Uterus (tissue), 4 donors: Measurements from ENCODE around the gene GDPD1. TPM values are rescaled to one million over a fixed set of nuclear protein-coding genes. Genes with fewer than 3 reads are reported as not detected.

Experiments used
- DNase-seq, 2 donors: peaks; one replicate each; pipeline ENCODE4 v3.0.0-alpha.2; 2019 to 2020
- H3K27ac ChIP-seq, 2 donors: fragments of 200-600 bp; sonication (generic); 1 replicate in 1 of 2; 2 replicates in 1 of 2; pipeline ENCODE4 v1.5.1; 2016 to 2018
- H3K27me3 ChIP-seq, 2 donors: fragments of 200-600 bp; sonication (generic); one replicate each; pipeline ENCODE4 v1.5.1; 2018 to 2019; ENCODE audit warnings: control low read depth in 1 of 2
- H3K36me3 ChIP-seq, 2 donors: fragments of 200-600 bp; sonication (generic); one replicate each; pipeline ENCODE4 v1.5.1; 2019; ENCODE audit warnings: control low read depth in 1 of 2
- H3K4me1 ChIP-seq, 2 donors: fragments of 200-600 bp; sonication (generic); one replicate each; pipeline ENCODE4 v1.5.1; 2018 to 2019; ENCODE audit warnings: control low read depth in 1 of 2
- H3K4me3 ChIP-seq, 2 donors: fragments of 200-600 bp; sonication (generic); 1 replicate in 1 of 2; 2 replicates in 1 of 2; pipeline ENCODE4 v1.5.1; 2018 to 2019; ENCODE audit warnings: mild to moderate bottlenecking in 1 of 2
- H3K9me3 ChIP-seq, 2 donors: fragments of 200-600 bp; sonication (generic); one replicate each; pipeline ENCODE4 v1.5.1; 2019; ENCODE audit warnings: control low read depth in 1 of 2
- CTCF ChIP-seq, 4 experiments: fragments of 200-600 bp in 2 of 4; fragments of 450-650 bp in 2 of 4; sonication (generic) in 2 of 4; IDR thresholded peaks; one replicate each; pipeline ENCODE4 v1.5.1; 2016 to 2019; ENCODE audit warnings: antibody characterized with exemption in 4 of 4, mild to moderate bottlenecking in 2 of 4, moderate library complexity in 1 of 4
- POLR2A ChIP-seq, 2 donors: fragments of 450-650 bp; IDR thresholded peaks; one replicate each; pipeline ENCODE4 v1.6.1; 2016; ENCODE audit warnings: antibody characterized with exemption in 2 of 2, mild to moderate bottlenecking in 1 of 2, moderate library complexity in 1 of 2
- intact Hi-C: fragments of 100-400 bp; cut with DNase I; formaldehyde crosslinking; loops from one replicate; pipeline ENCODE4 v1.15.1; 2023; ENCODE audit warnings: low total_unique reads
- total RNA-seq, 4 donors: library from RNA; depleted of rRNA in 3 of 4; stranded (reverse); fragments of >200 nt in 3 of 4; gene quantifications; one replicate each; pipeline versions ENCODE4 v1.1.0 to v1.2.4, GENCODE V29; 2014 to 2023
- donor health status: DM: yes; HTN: yes; CAD: no.

The GDPD1 gene
- total RNA-seq, 4 donors from 2014 or later, result 0.51 to 1.9 (median 1.2) TPM

- TF ChIP-seq CTCF (IDR thresholded peaks at IDR 0.05) (no peak), POLR2A (IDR thresholded peaks at IDR 0.05) (no peak)
- no peaks in the 10 kb centered on the region for H3K36me3 ChIP-seq
- intact Hi-C loops, result no loop called here
- no peak overlapping the region for H3K4me3 ChIP-seq
- DNase-seq, result no peak
- H3K4me1 ChIP-seq, result no peaks in the 10 kb centered on the region
- no peaks in the 10 kb centered on the region for H3K9me3 ChIP-seq
- H3K27me3 ChIP-seq, result no peaks in the 10 kb centered on the region
- no peak overlapping the region for H3K27ac ChIP-seq
Measured at GRCh38 chr17:59238906-59239305, 18.6 kb downstream of the GDPD1 start.

- Histone ChIP-seq H3K9me3 (no peaks in the 10 kb centered on the region), H3K27me3 (no peaks in the 10 kb centered on the region), H3K4me3 (no peak overlapping the region), H3K36me3 (no peaks in the 10 kb centered on the region), H3K27ac (no peak overlapping the region), H3K4me1 (no peaks in the 10 kb centered on the region)
- TF ChIP-seq CTCF (IDR thresholded peaks at IDR 0.05) (no peak), POLR2A (IDR thresholded peaks at IDR 0.05) (no peak)
- intact Hi-C loops, result no loop called here
- no peak for DNase-seq
Measured at GRCh38 chr17:59244081-59244480, 23.8 kb downstream of the GDPD1 start.

GRCh38 chr17:59254742-59255141, 34.4 kb downstream of the GDPD1 start:
- no peak overlapping the region for H3K4me3 ChIP-seq
- no peak overlapping the region for H3K27ac ChIP-seq
- DNase-seq, result no peak
- H3K4me1 ChIP-seq, result no peaks in the 10 kb centered on the region
- intact Hi-C loops, result no loop called here
- H3K9me3 ChIP-seq, result no peaks in the 10 kb centered on the region
- no peaks in the 10 kb centered on the region for H3K27me3 ChIP-seq
- no peaks in the 10 kb centered on the region for H3K36me3 ChIP-seq
- no peak for TF ChIP-seq CTCF (IDR thresholded peaks at IDR 0.05)
- no peak for TF ChIP-seq POLR2A (IDR thresholded peaks at IDR 0.05)

GRCh38 chr17:59257101-59257500, 36.8 kb downstream of the GDPD1 start:
- intact Hi-C loops, result no loop called here
- TF ChIP-seq POLR2A (IDR thresholded peaks at IDR 0.05) (no peak), CTCF (IDR thresholded peaks at IDR 0.05) (no peak)
- H3K36me3 ChIP-seq, result no peaks in the 10 kb centered on the region

GRCh38 chr17:59260722-59261121, 40.4 kb downstream of the GDPD1 start:
- H3K9me3 ChIP-seq, result no peaks in the 10 kb centered on the region
- H3K36me3 ChIP-seq, result no peaks in the 10 kb centered on the region
- DNase-seq, result no peak
- H3K4me3 ChIP-seq, result no peak overlapping the region
- H3K27me3 ChIP-seq, result no peaks in the 10 kb centered on the region
- TF ChIP-seq CTCF (IDR thresholded peaks at IDR 0.05) (no peak), POLR2A (IDR thresholded peaks at IDR 0.05) (no peak)
- intact Hi-C loops, result no loop called here
- no peak overlapping the region for H3K27ac ChIP-seq
- H3K4me1 ChIP-seq, result no peaks in the 10 kb centered on the region

More at GRCh38 chr17:59257101-59257500, 36.8 kb downstream of the GDPD1 start:
- no peak for DNase-seq
- no peak overlapping the region for H3K27ac ChIP-seq
- no peaks in the 10 kb centered on the region for H3K27me3 ChIP-seq
- H3K9me3 ChIP-seq, result no peaks in the 10 kb centered on the region
- H3K4me1 ChIP-seq, result no peaks in the 10 kb centered on the region
- H3K4me3 ChIP-seq, result no peak overlapping the region
